A673 (cell line): ENCODE results near the gene PAGR1. TPM values are rescaled to one million over a fixed set of nuclear protein-coding genes. Genes with fewer than 3 reads are reported as not detected.

Source experiments
- BruUV-seq: library from RNA; stranded (reverse); fragments of 400-500 nt; replicated peaks from 2 replicates; lab custom pipeline; 2021; lab: Mats Ljungman, UMichigan
- CTCF ChIA-PET: fragments of 300-600 bp; sonication (Branson Sonifier 250); formaldehyde crosslinking; loops from one replicate; lab custom pipeline; 2022; ENCODE audit warnings: antibody characterized with exemption; lab: Charles Lee
- POLR2A ChIA-PET: fragments of 300-600 bp; sonication (Branson Sonifier 250); formaldehyde crosslinking; loops from one replicate; lab custom pipeline; 2022; ENCODE audit warnings: antibody characterized with exemption; ENCODE audit not compliant: low non-redundant PET; lab: Charles Lee
- DNase-seq: peaks from one replicate; pipeline ENCODE4 v3.0.0-alpha.2; 2015; ENCODE audit warnings: low spot score
- H3K27ac ChIP-seq: fragments of 200-600 bp; sonication (generic); 2 replicates; pipeline ENCODE4 v1.5.1; 2016; ENCODE audit warnings: mixed run types, low read depth, mild to moderate bottlenecking, mixed read lengths, antibody characterized with exemption, low read length; ENCODE audit not compliant: poor library complexity, severe bottlenecking
- H3K27me3 ChIP-seq: fragments of 200-600 bp; sonication (generic); replicated peaks from 2 replicates; pipeline ENCODE4 v1.6.1; 2017; ENCODE audit warnings: mixed run types, low read depth, mild to moderate bottlenecking, mixed read lengths, antibody characterized with exemption, low read length; ENCODE audit not compliant: insufficient read depth, poor library complexity
- H3K36me3 ChIP-seq: fragments of 200-600 bp; sonication (generic); 2 replicates; pipeline ENCODE4 v1.6.1; 2016; ENCODE audit warnings: mixed run types, mild to moderate bottlenecking, mixed read lengths, antibody characterized with exemption, low read length; ENCODE audit not compliant: insufficient read depth, poor library complexity, severe bottlenecking
- H3K4me1 ChIP-seq: fragments of 200-600 bp; sonication (generic); 2 replicates; pipeline ENCODE4 v1.6.1; 2017; ENCODE audit warnings: mixed run types, mild to moderate bottlenecking, mixed read lengths, antibody characterized with exemption, low read length; ENCODE audit not compliant: insufficient read depth, poor library complexity, severe bottlenecking
- H3K4me3 ChIP-seq: fragments of 200-600 bp; sonication (generic); 2 replicates; pipeline ENCODE4 v1.5.1; 2016; ENCODE audit warnings: low read depth, mixed run types, mild to moderate bottlenecking, mixed read lengths, low read length; ENCODE audit not compliant: poor library complexity, severe bottlenecking
- H3K9me3 ChIP-seq: fragments of 200-600 bp; sonication (generic); 2 replicates; pipeline ENCODE4 v1.6.1; 2016; ENCODE audit warnings: mixed run types, low read depth, mild to moderate bottlenecking, mixed read lengths, antibody characterized with exemption, low read length; ENCODE audit not compliant: poor library complexity, severe bottlenecking
- EZH2 ChIP-seq: fragments of 200-600 bp; sonication (generic); IDR thresholded peaks from 2 replicates; pipeline ENCODE4 v1.6.1; 2017; ENCODE audit warnings: borderline replicate concordance, low read depth, mild to moderate bottlenecking, mixed read lengths, antibody characterized with exemption, low read length; ENCODE audit not compliant: poor library complexity, severe bottlenecking
- intact Hi-C: fragments of 100-400 bp; cut with micrococcal nuclease; formaldehyde crosslinking; loops from one replicate; pipeline ENCODE4 v1.10.0; 2022; ENCODE audit not compliant: unreplicated experiment
- total RNA-seq: library from RNA; stranded (reverse); gene quantifications from 2 replicates; pipeline ENCODE4 v1.2.3, GENCODE V29; 2021
- TF ChIP-seq, protein P1 (sequence below): fragments of 300-800, 200-600 bp; sonication (generic); conservative IDR thresholded peaks from 2 replicates; pipeline ENCODE4 v1.5.1; 2017; ENCODE audit warnings: low read depth, mild to moderate bottlenecking, antibody characterized with exemption, low read length, moderate library complexity, mixed read lengths

PAGR1 gene
- total RNA-seq, 1 experiment from 2014 or later: 47.4 TPM

DNA sequence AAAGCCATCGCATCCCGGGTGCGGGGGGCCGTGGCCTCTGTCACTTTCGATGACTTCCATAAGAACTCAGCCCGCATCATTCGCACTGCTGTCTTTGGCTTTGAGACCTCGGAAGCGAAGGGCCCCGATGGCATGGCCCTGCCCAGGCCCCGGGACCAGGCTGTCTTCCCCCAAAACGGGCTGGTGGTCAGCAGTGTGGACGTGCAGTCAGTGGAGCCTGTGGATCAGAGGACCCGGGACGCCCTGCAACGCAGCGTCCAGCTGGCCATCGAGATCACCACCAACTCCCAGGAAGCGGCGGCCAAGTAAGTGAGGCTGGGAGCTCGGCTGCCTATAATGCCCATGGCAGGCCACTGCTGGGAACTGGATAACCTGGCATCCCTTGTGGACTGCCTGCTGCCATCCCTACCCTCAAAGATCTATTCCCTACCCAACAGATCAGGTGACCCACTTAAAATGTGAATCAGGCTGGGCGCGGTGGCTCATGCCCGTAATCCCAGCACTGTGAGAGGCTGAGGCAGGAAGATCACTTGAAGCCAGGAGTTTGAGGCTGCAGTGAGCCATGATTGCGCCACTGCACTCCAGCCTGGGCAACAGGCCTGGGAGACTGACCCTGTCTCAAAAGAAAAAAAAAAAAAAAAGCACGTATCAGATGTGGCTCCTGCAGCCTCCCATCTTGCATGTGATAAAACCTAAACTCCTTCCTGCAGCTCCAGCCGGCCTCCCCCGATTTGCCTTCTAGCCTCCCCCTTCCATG lies 28.8 kb downstream of the PAGR1 start:
- Histone ChIP-seq H3K36me3 (no peaks in the 10 kb centered on the region), H3K4me3 (no peak overlapping the region)
- intact Hi-C loops: no loop called here

DNA sequence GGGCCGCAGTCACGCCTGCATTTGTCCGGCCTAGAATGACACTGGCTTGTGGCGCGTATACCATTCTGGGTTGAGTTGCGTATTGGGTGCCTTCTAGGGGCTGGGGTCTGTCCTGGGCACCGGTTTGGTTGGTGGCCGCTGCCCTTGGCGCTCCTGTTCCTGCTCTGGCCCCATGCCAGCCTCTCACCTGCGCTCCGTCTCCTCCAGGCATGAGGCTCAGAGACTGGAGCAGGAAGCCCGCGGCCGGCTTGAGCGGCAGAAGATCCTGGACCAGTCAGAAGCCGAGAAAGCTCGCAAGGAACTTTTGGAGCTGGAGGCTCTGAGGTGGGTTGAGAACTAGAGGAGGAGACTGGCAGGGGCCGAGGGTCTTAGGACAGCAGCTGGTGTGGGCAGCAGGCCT lies 29.7 kb downstream of the PAGR1 start:
- intact Hi-C loops: no loop called here
- DNase-seq: no peak
- Histone ChIP-seq H3K36me3 (no peaks in the 10 kb centered on the region), H3K27ac (no peak overlapping the region), H3K27me3 (no peaks in the 10 kb centered on the region), H3K4me1 (no peaks in the 10 kb centered on the region), H3K9me3 (no peaks in the 10 kb centered on the region), H3K4me3 (no peak overlapping the region)
- BruUV-seq: no TSS peak
- no peak for TF ChIP-seq EZH2
- TF ChIP-seq, protein P1, sequence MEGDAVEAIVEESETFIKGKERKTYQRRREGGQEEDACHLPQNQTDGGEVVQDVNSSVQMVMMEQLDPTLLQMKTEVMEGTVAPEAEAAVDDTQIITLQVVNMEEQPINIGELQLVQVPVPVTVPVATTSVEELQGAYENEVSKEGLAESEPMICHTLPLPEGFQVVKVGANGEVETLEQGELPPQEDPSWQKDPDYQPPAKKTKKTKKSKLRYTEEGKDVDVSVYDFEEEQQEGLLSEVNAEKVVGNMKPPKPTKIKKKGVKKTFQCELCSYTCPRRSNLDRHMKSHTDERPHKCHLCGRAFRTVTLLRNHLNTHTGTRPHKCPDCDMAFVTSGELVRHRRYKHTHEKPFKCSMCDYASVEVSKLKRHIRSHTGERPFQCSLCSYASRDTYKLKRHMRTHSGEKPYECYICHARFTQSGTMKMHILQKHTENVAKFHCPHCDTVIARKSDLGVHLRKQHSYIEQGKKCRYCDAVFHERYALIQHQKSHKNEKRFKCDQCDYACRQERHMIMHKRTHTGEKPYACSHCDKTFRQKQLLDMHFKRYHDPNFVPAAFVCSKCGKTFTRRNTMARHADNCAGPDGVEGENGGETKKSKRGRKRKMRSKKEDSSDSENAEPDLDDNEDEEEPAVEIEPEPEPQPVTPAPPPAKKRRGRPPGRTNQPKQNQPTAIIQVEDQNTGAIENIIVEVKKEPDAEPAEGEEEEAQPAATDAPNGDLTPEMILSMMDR: no peak
- ChIA-PET CTCF (no interaction called here), POLR2A (no interaction called here)

More for the DNA sequence above, 28.8 kb downstream of the PAGR1 start:
- ChIA-PET CTCF (no interaction called here), POLR2A (no interaction called here)
- no peaks in the 10 kb centered on the region for H3K9me3 ChIP-seq
- no peak for DNase-seq
- no peak overlapping the region for H3K27ac ChIP-seq
- no peaks in the 10 kb centered on the region for H3K4me1 ChIP-seq
- BruUV-seq: no TSS peak
- no peak for TF ChIP-seq EZH2
- TF ChIP-seq, protein P1: no peak
- no peaks in the 10 kb centered on the region for H3K27me3 ChIP-seq

DNA sequence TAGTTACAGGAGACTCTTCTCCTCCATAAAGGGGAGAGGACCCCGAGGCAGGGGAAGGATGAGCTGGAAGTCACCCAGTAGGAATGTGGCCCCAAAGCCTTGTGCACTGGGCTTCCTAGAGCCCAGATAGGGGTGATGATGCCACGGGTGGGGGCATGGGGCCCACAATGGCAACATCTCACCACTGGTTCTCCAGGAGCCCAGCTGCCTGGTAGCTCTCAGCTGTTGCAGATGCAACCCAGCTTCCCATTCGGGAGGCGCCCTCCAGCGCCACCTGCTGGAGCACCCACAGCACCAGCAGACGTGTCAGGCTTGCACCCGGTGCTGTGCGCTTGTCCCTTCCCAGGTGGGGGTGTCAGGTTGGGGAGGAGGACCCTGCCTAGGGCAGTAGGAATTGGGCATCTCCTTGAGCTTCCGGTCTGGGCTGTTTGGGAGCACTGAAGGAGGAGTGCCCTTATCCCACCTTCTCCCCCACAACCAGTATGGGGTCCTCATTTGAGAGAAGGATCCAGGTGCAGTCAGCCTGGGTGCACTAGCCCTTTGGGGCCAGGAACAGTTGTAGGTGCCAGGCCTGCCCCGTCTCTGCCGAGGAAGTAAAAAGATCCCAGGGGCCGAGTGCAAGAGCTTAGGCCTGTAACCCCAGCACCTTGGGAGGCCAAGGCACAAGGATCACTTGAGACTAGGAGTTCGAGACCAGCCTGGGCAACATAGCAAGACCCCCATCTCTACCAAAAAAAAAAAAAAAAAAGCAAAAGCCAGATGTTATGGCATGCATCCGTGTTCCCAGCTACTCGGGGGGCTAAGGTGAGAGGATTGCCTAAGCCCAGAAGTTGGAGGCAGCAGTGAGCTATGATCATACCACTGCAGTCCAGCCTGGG lies 32.7 kb downstream of the PAGR1 start:
- no peaks in the 10 kb centered on the region for H3K9me3 ChIP-seq
- ChIA-PET POLR2A (interaction anchor here (0.6 kb wide), 1 partner anchor 22 kb away, joined by 5 read pairs; no protein-coding TSS in a partner anchor), CTCF (interaction anchor here (0.6 to 1.5 kb wide), 17 partner anchors 10 to 172 kb away, joined by 3 to 11 read pairs (median 6); partner anchors contain the start of genes CDIPT, MAZ, PAGR1 and SEZ6L2)
- H3K36me3 ChIP-seq: no peaks in the 10 kb centered on the region
- no peaks in the 10 kb centered on the region for H3K27me3 ChIP-seq
- intact Hi-C loops: no loop called here
- no peak overlapping the region for H3K4me3 ChIP-seq
- DNase-seq: peak; percentile 72
- BruUV-seq: no TSS peak
- TF ChIP-seq EZH2: no peak
- TF ChIP-seq, protein P1: peak; percentile 96
- H3K4me1 ChIP-seq: peaks cover 4% of the 10 kb centered on the region
- H3K27ac ChIP-seq: no peak overlapping the region
